Fibroblast of lung (primary cell): ENCODE results near the gene TACC2.

Experiments
- EZH2 ChIP-seq: IDR thresholded peaks from 2 replicates; pipeline ENCODE4 v1.5.1; 2012; ENCODE audit warnings: low read length, control low read depth, mild to moderate bottlenecking; ENCODE audit errors: missing control alignments
- TF ChIP-seq, protein P1 (sequence below), 2 donors: IDR thresholded peaks in 1 of 2; conservative IDR thresholded peaks in 1 of 2; 1 replicate in 1 of 2; 2 replicates in 1 of 2; pipeline ENCODE4 v1.5.1; 2011 to 2012; ENCODE audit warnings: low read length in 2 of 2, control low read depth in 1 of 2, inconsistent platforms in 1 of 2, low read depth in 1 of 2, mild to moderate bottlenecking in 1 of 2

DNA sequence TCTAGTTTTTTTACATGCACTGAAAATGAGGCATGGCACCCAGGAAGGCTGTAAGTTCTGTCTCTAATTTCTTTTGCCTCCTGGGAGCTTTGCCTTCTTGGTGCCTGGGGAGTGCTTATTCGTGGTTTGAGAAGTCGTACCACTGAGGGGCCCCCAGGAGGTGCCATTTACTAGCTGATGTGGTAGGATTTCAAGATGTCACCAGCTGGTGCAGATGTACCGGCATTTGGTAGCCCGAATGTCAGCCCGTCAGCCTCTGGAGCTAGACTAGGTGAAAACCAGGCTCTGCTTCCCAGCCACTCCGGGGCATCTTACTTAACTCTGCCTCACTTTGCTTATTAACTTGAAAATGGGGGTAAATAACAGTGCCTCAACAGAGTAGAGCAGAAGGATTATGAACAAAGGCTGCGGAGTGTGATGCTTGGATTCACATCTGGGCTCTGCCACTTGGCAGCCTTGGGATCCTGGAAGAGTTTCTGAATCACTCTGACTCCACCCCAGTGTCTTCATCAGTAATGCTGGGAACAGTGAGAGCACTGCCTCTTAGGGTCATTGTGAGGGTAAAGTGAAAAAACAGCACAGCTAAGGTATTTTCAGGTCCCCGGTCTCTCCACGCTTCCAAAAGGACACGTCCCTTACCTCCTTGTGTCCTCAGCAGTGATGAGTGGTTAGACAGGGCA lies 250.8 kb downstream of the TACC2 start:
- TF ChIP-seq EZH2 = no peak
- TF ChIP-seq, protein P1, sequence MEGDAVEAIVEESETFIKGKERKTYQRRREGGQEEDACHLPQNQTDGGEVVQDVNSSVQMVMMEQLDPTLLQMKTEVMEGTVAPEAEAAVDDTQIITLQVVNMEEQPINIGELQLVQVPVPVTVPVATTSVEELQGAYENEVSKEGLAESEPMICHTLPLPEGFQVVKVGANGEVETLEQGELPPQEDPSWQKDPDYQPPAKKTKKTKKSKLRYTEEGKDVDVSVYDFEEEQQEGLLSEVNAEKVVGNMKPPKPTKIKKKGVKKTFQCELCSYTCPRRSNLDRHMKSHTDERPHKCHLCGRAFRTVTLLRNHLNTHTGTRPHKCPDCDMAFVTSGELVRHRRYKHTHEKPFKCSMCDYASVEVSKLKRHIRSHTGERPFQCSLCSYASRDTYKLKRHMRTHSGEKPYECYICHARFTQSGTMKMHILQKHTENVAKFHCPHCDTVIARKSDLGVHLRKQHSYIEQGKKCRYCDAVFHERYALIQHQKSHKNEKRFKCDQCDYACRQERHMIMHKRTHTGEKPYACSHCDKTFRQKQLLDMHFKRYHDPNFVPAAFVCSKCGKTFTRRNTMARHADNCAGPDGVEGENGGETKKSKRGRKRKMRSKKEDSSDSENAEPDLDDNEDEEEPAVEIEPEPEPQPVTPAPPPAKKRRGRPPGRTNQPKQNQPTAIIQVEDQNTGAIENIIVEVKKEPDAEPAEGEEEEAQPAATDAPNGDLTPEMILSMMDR (conservative IDR thresholded peaks at IDR 0.05 in 1 of 2, IDR thresholded peaks at IDR 0.05 in 1 of 2; ENCODE audit: low read depth in 1 of 2, low read length in 2 of 2) = no peak
